A673 (cell line): ENCODE measurements around the gene CSTPP1. TPM values are rescaled to one million over a fixed set of nuclear protein-coding genes. Genes with fewer than 3 reads are reported as not detected.

Experiments used
- BruUV-seq: library from RNA; stranded (reverse); fragments of 400-500 nt; replicated peaks from 2 replicates; lab custom pipeline; 2021; lab: Mats Ljungman, UMichigan
- CTCF ChIA-PET: fragments of 300-600 bp; sonication (Branson Sonifier 250); formaldehyde crosslinking; loops from one replicate; lab custom pipeline; 2022; ENCODE audit warnings: antibody characterized with exemption; lab: Charles Lee
- POLR2A ChIA-PET: fragments of 300-600 bp; sonication (Branson Sonifier 250); formaldehyde crosslinking; loops from one replicate; lab custom pipeline; 2022; ENCODE audit warnings: antibody characterized with exemption; ENCODE audit not compliant: low non-redundant PET; lab: Charles Lee
- DNase-seq: peaks from one replicate; pipeline ENCODE4 v3.0.0-alpha.2; 2015; ENCODE audit warnings: low spot score
- H3K27ac ChIP-seq: fragments of 200-600 bp; sonication (generic); 2 replicates; pipeline ENCODE4 v1.5.1; 2016; ENCODE audit warnings: mixed run types, low read depth, mild to moderate bottlenecking, mixed read lengths, antibody characterized with exemption, low read length; ENCODE audit not compliant: poor library complexity, severe bottlenecking
- H3K27me3 ChIP-seq: fragments of 200-600 bp; sonication (generic); replicated peaks from 2 replicates; pipeline ENCODE4 v1.6.1; 2017; ENCODE audit warnings: mixed run types, low read depth, mild to moderate bottlenecking, mixed read lengths, antibody characterized with exemption, low read length; ENCODE audit not compliant: insufficient read depth, poor library complexity
- H3K36me3 ChIP-seq: fragments of 200-600 bp; sonication (generic); 2 replicates; pipeline ENCODE4 v1.6.1; 2016; ENCODE audit warnings: mixed run types, mild to moderate bottlenecking, mixed read lengths, antibody characterized with exemption, low read length; ENCODE audit not compliant: insufficient read depth, poor library complexity, severe bottlenecking
- H3K4me1 ChIP-seq: fragments of 200-600 bp; sonication (generic); 2 replicates; pipeline ENCODE4 v1.6.1; 2017; ENCODE audit warnings: mixed run types, mild to moderate bottlenecking, mixed read lengths, antibody characterized with exemption, low read length; ENCODE audit not compliant: insufficient read depth, poor library complexity, severe bottlenecking
- H3K4me3 ChIP-seq: fragments of 200-600 bp; sonication (generic); 2 replicates; pipeline ENCODE4 v1.5.1; 2016; ENCODE audit warnings: low read depth, mixed run types, mild to moderate bottlenecking, mixed read lengths, low read length; ENCODE audit not compliant: poor library complexity, severe bottlenecking
- H3K9me3 ChIP-seq: fragments of 200-600 bp; sonication (generic); 2 replicates; pipeline ENCODE4 v1.6.1; 2016; ENCODE audit warnings: mixed run types, low read depth, mild to moderate bottlenecking, mixed read lengths, antibody characterized with exemption, low read length; ENCODE audit not compliant: poor library complexity, severe bottlenecking
- EZH2 ChIP-seq: fragments of 200-600 bp; sonication (generic); IDR thresholded peaks from 2 replicates; pipeline ENCODE4 v1.6.1; 2017; ENCODE audit warnings: borderline replicate concordance, low read depth, mild to moderate bottlenecking, mixed read lengths, antibody characterized with exemption, low read length; ENCODE audit not compliant: poor library complexity, severe bottlenecking
- intact Hi-C: fragments of 100-400 bp; cut with micrococcal nuclease; formaldehyde crosslinking; loops from one replicate; pipeline ENCODE4 v1.10.0; 2022; ENCODE audit not compliant: unreplicated experiment
- total RNA-seq: library from RNA; stranded (reverse); gene quantifications from 2 replicates; pipeline ENCODE4 v1.2.3, GENCODE V29; 2021
- TF ChIP-seq, protein P1 (sequence below): fragments of 300-800, 200-600 bp; sonication (generic); conservative IDR thresholded peaks from 2 replicates; pipeline ENCODE4 v1.5.1; 2017; ENCODE audit warnings: low read depth, mild to moderate bottlenecking, antibody characterized with exemption, low read length, moderate library complexity, mixed read lengths

CSTPP1 gene
- total RNA-seq, 1 experiment from 2014 or later = 79.3 TPM

DNA sequence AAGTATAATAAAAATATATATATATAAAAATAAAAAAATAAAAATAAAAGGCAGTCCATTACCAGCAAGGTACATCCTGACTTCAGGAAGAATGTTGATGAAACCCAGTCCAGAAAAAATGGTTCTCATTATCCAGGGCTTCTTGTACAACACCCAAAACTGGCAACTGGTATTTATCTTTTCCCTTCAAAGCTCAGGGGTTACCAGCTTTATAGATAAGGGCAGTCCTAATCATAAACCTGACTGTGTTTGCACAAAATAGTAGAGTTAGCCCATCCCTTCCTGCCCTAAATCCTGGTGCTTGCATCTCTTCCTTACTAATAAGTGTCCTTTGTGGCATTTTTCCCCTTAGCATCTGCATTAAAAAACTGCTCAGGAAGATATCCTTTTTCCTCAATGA lies 97.5 kb downstream of the CSTPP1 start:
- Histone ChIP-seq H3K27ac (no peak overlapping the region), H3K36me3 (no peaks in the 10 kb centered on the region), H3K27me3 (no peaks in the 10 kb centered on the region), H3K4me1 (peaks cover 18% of the 10 kb centered on the region), H3K4me3 (no peak overlapping the region), H3K9me3 (no peaks in the 10 kb centered on the region)
- TF ChIP-seq, protein P1, sequence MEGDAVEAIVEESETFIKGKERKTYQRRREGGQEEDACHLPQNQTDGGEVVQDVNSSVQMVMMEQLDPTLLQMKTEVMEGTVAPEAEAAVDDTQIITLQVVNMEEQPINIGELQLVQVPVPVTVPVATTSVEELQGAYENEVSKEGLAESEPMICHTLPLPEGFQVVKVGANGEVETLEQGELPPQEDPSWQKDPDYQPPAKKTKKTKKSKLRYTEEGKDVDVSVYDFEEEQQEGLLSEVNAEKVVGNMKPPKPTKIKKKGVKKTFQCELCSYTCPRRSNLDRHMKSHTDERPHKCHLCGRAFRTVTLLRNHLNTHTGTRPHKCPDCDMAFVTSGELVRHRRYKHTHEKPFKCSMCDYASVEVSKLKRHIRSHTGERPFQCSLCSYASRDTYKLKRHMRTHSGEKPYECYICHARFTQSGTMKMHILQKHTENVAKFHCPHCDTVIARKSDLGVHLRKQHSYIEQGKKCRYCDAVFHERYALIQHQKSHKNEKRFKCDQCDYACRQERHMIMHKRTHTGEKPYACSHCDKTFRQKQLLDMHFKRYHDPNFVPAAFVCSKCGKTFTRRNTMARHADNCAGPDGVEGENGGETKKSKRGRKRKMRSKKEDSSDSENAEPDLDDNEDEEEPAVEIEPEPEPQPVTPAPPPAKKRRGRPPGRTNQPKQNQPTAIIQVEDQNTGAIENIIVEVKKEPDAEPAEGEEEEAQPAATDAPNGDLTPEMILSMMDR = no peak
- no peak for TF ChIP-seq EZH2
- intact Hi-C loops = no loop called here
- no TSS peak for BruUV-seq
- ChIA-PET POLR2A (no interaction called here), CTCF (no interaction called here)
- DNase-seq = no peak

- H3K27ac ChIP-seq = no peak overlapping the region
- BruUV-seq = no TSS peak
- DNase-seq = no peak
- POLR2A ChIA-PET = interaction anchor here (0.6 kb wide), 1 partner anchor 119 kb away, joined by 3 read pairs; no protein-coding TSS in a partner anchor
- no peak overlapping the region for H3K4me3 ChIP-seq
- H3K4me1 ChIP-seq = peaks cover 18% of the 10 kb centered on the region
- TF ChIP-seq, protein P1 = no peak
- TF ChIP-seq EZH2 = no peak
- no peaks in the 10 kb centered on the region for H3K36me3 ChIP-seq
- intact Hi-C loops = no loop called here
- H3K9me3 ChIP-seq = no peaks in the 10 kb centered on the region
- CTCF ChIA-PET = no interaction called here
- no peaks in the 10 kb centered on the region for H3K27me3 ChIP-seq
Observed at GRCh38 chr11:47035108-47035507, 98.5 kb downstream of the CSTPP1 start.

GRCh38 chr11:47044119-47044518 lies 107.6 kb downstream of the CSTPP1 start:
- Histone ChIP-seq H3K27me3 (no peaks in the 10 kb centered on the region), H3K4me3 (no peak overlapping the region), H3K9me3 (no peaks in the 10 kb centered on the region), H3K4me1 (no peaks in the 10 kb centered on the region), H3K36me3 (no peaks in the 10 kb centered on the region), H3K27ac (no peak overlapping the region)
- DNase-seq = no peak
- ChIA-PET CTCF (no interaction called here), POLR2A (no interaction called here)
- no peak for TF ChIP-seq EZH2
- TF ChIP-seq, protein P1 = no peak
- intact Hi-C loops = no loop called here
- BruUV-seq = no TSS peak
